Myometrial cell (primary cell): ENCODE measurements around the gene RABL6. TPM values are rescaled to one million over a fixed set of nuclear protein-coding genes. Genes with fewer than 3 reads are reported as not detected.

ENCODE experiments used
- total RNA-seq: library from RNA; depleted of rRNA; stranded (reverse); fragments of >200 nt; gene quantifications from 2 replicates; pipeline ENCODE4 v1.2.3, GENCODE V29; 2015

The RABL6 gene, protein sequence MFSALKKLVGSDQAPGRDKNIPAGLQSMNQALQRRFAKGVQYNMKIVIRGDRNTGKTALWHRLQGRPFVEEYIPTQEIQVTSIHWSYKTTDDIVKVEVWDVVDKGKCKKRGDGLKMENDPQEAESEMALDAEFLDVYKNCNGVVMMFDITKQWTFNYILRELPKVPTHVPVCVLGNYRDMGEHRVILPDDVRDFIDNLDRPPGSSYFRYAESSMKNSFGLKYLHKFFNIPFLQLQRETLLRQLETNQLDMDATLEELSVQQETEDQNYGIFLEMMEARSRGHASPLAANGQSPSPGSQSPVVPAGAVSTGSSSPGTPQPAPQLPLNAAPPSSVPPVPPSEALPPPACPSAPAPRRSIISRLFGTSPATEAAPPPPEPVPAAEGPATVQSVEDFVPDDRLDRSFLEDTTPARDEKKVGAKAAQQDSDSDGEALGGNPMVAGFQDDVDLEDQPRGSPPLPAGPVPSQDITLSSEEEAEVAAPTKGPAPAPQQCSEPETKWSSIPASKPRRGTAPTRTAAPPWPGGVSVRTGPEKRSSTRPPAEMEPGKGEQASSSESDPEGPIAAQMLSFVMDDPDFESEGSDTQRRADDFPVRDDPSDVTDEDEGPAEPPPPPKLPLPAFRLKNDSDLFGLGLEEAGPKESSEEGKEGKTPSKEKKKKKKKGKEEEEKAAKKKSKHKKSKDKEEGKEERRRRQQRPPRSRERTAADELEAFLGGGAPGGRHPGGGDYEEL
- 93.4 and 94.1 TPM in 2 replicates for total RNA-seq

DNA sequence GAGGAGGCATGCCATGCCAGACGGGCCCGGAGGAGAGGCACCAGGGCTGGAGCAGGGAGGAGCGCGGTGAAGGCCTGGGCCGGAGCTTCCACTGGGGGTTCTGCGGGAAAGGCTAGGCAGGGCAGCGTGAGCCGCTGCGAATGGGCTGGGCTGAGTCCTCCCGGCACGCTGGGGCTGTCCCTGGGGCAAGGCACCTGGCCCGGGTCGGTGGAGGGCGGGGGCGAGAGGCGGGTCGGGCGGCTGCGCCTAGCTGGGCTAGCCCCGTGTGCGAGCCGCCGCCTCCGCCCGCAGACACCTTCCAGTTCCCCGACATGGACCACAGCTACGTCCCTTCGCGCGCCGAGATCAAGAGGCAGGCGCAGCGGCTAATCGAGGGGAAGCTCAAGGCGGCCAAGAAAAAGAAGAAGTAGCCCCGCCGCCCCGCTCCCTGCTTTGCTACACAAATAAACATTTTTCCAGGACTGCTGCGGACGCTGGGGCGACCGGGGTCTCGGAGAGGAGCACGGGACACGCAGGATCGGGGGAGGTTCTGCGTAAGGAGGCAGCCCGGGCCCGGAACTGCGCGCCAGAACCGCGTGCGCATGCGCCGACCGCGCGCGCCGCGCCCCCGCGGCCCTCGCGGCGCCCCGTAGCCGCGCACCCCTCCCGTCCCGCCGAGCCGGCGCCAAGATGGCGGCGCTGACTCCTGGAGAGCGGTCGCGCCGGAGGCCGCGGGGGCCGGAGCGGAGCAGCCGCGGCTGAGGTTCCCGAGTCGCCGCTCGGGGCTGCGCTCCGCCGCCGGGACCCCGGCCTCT is at the start of gene RABL6:
RABL6 (plus strand) TSS at position 668 of the 794 bp plus-strand sequence. CDS start 249 bp downstream, outside the sequence.

DNA sequence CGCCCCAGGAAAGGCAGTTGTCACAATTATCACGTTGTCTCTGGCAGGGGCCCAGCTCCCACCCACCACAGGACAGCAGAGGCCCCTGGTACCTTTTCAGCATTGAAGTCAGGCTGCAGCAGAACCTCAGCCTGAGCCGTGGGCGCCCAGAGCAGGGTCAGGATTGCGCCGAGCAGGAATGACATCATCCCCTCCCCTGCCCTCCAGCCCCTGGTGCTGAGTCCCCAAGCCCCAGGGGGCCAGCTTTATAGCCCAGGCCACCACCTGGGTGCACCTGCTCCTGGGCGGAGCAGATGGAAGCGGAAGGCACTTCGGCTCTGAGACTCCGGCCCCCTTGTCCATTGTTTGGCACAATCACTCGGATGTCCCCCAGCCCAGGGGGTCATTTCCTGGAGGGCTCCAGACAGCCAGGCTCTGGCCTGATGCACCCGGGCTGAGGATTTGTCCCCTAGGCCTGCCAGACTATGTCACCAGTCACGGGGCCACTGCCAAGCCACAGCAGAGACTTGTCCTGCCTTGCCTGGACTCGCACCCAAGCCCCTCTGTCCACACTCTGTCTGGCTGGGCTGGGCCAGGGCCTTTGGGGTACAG is 43.4 kb upstream of the RABL6 start, which contains the start of gene LCN15:
LCN15 (minus strand) TSS at position 218 of the 591 bp plus-strand sequence; CDS start at position 188, 30 bp downstream.

DNA sequence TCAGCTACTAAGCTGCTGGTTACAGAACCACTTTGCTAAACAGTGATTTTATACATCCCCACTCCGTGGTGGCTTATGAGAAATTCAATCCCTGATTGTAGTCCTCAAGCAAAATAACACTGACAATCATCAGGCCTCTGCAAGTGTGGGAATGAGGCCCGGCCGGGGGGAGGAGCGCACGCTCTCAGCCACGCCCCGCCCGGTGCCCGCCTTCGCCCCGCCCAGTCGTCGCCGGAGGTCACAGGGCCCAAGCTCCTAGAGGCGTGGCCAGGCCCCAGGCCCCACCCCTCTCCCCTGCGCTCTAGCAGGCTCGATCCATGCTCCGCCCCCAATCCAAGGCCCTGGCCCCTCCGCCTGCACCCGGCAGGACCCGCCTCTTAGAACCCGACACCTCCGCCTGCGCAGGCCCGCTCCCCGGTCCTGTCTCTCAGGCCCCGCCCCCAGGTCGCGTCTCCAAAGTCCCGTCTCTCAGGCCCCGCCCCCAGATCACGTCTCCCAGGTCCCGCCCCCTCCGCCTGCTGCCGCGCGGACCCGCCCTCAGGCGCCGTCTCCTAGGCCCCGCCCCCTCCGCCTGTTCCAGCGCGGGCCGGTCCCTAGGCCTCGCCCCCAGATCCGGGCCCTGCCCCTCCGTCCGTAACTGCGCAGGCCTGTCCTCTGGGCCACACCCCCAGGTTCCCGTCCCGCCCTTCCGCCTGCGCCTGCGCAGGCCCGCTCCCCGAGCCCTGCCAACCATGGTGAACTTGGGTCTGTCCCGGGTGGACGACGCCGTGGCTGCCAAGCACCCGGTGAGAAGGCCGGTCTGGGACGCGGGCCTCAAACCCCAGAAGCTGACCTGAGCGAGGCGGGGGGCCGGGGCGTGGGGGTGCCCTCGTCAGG is 16.9 kb upstream of the RABL6 start, which contains the start of gene TMEM141:
TMEM141 (plus strand) TSS at position 705 of the 876 bp plus-strand sequence; CDS start at position 732, 27 bp downstream.

DNA sequence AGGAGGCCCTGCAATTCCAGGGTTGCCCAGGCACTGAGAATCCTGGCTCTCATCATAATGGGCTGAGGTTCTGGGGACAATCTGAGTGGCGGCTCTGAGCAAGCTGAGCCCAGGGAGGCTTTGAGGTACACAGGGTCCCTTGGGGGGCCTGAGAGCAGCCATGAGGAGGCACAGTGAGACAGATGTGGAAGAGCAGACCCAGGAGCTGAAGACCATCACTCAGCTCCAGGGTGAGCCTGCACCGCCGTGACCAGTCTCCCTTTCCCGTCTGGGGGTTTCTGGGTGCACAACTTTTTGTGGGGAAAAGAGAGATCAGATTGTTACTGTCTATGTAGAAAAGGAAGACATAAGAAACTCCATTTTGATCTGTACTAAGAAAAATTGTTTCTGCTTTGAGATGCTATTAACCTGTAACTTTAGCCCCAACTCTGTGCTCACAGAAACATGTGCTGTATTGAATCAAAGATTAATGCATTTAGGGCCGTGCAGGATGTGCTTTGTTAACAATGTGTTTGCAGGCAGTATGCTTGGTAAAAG is 11.4 kb upstream of the RABL6 start, which contains the start of gene CCDC183:
CCDC183 (plus strand) TSS at position 101 of the 537 bp plus-strand sequence; CDS start at position 161, 60 bp downstream.

GRCh38 chr9:136842380-136842948 is 34.7 kb downstream of the RABL6 start, which contains the start of gene AJM1:
AJM1 (plus strand) TSS chr9:136842478; CDS start chr9:136844415, 1,937 bp downstream.

DNA sequence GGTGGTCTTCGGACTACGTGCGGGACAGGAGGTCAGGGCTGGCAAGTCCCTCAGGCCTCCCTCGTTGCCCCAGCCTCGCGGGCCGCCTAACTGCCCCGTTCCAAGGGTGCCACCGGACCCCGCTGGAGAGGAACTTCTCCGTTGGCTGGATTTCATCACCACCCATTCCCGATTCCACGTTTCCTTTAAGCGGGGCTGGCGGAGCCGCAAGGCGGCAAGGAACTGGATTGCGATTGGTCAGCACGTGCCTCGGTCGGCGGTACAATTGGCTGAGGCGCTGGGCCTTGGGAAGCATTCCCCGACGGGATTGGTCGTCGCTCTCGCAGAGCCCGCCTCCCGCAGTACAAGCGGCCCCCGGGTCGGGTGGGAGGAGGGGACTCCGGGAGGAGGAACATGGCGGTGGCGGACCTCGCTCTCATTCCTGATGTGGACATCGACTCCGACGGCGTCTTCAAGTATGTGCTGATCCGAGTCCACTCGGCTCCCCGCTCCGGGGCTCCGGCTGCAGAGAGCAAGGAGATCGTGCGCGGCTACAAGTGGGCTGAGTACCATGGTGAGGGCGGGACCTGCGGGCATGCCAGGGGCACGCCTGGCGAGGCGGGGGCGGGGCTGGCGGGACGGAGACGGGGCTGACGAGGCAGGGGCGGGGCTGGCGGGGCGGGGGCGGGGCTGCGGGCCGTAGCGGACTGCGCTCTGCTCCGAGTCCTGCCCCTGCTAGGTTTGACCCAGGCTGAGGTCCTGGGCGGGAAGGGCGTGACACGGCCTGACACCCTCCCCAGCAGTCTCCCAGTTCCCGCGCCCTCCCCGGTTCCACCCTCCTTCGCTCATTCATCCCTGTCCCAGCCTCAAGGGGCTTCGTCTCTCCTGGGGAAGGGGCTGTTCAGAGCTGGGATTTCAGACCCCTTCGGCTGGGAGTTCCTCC is 41.6 kb downstream of the RABL6 start, which contains the start of gene PHPT1:
PHPT1 (plus strand) TSS at position 372 of the 922 bp plus-strand sequence; CDS start at position 394, 22 bp downstream.

DNA sequence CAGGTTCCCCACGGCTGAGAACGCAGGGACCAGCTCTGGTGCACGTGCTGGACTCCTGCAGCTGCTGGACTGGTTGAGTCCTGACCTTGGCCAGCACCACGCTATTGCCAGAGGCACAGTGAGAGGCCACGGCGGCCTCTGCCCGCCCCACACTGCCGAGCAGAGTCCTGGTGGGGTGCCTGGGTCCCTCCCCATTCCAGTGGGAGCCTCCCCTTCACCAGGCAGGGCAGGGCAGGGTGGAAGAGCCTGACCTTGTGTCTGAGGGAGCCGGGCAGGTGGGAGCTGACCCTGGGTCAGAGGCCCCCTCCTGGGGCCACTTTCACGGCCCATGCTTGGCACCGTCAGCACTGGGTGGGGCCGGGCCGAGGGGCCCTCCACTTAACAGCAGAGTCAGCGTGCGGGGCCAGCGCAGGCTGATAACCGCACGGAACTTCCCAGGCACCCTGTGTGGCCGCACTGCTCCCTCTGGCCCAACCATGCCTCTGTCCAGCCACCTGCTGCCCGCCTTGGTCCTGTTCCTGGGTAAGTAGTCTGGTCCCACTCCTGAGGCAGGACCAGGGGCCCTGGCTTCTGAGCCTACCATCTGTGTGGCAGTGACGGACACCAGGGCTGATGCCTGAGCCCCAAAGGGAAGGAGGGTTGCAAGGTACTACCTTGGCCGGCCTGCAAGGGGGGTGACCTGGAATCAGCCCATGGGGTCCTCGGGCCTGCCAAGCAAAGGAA is 44.4 kb downstream of the RABL6 start, which contains the start of gene MAMDC4:
MAMDC4 (plus strand) TSS at position 406 of the 723 bp plus-strand sequence; CDS start at position 477, 71 bp downstream.

DNA sequence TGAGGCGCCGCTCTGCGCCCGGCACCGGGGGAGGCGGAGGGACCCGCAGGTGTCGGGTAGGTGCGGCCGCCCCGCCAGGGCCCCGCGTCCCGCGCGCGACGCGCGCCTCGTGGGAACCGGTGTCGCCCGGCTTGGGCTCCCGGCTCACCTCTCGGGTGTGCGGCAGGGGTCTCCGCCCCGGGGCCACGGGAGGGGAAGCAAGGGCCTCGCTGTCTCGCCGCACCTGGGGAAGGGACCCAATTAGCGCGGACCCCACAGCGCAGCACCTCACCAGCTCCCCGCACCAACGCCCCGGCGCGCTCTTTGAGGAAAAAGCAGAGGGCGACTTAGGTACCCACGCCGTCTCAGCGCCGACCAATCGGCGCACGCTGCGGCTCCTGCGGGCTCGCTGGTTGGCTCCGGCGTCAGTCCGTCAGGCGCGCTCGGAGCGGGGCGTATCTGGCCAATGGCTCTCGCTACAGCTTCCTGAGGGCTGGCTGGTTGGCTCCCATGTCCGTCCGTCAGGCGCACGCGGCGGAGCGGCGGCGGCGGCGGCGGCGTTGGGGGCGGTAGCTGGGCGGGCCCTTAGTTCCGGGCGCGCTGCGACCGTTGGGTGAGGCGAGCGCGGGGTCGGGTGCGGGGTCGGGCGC is 78.3 kb downstream of the RABL6 start, which contains the start of gene TRAF2:
TRAF2 (plus strand) TSS at position 567 of the 629 bp plus-strand sequence. CDS start 12,225 bp downstream, outside the sequence.

Other genes with a start within 250 kb of the RABL6 start
- gene EGFL7, start 145.0 kb upstream of the RABL6 start, total RNA-seq: 18.7 and 19.3 TPM in 2 replicates
- 64.7 and 73.2 TPM in 2 replicates for gene AGPAT2, start 120.5 kb upstream of the RABL6 start, total RNA-seq
- gene DIPK1B, start 95.4 kb upstream of the RABL6 start, total RNA-seq: 0.86 TPM in 1 of 2 replicates, not detected in the other
- not detected in 2 replicates for gene LCN10, start 65.0 kb upstream of the RABL6 start, total RNA-seq
- gene LCN6, start 59.4 kb upstream of the RABL6 start, total RNA-seq: not detected in 2 replicates
- gene LCN8, start 49.7 kb upstream of the RABL6 start, total RNA-seq: not detected in 2 replicates
- gene LCN15, start 43.4 kb upstream of the RABL6 start, total RNA-seq: not detected in 2 replicates
- gene TMEM141, start 16.6 kb upstream of the RABL6 start, total RNA-seq: 84.2 and 107 TPM in 2 replicates
- gene CCDC183, start 11.6 kb upstream of the RABL6 start, total RNA-seq: under 0.01 TPM in 1 of 2 replicates, not detected in the other
- gene AJM1, start 34.5 kb downstream of the RABL6 start, total RNA-seq: 1.4 TPM in 1 of 2 replicates, not detected in the other
- gene PHPT1, start 41.5 kb downstream of the RABL6 start, total RNA-seq: 116 and 117 TPM in 2 replicates
- 0.71 and 1.4 TPM in 2 replicates for gene MAMDC4, start 44.4 kb downstream of the RABL6 start, total RNA-seq
- gene EDF1, start 58.4 kb downstream of the RABL6 start, total RNA-seq: 389 and 408 TPM in 2 replicates
- 10.3 and 13.5 TPM in 2 replicates for gene TRAF2, start 78.6 kb downstream of the RABL6 start, total RNA-seq
- gene FBXW5, start 136.8 kb downstream of the RABL6 start, total RNA-seq: 150 and 202 TPM in 2 replicates
- gene C8G, start 137.3 kb downstream of the RABL6 start, total RNA-seq: not detected in 2 replicates
- not detected in 2 replicates for gene LCN12, start 144.3 kb downstream of the RABL6 start, total RNA-seq
- 16.1 and 28.3 TPM in 2 replicates for gene PTGDS, start 169.6 kb downstream of the RABL6 start, total RNA-seq
- 0.29 and 0.35 TPM in 2 replicates for gene LCNL1, start 175.0 kb downstream of the RABL6 start, total RNA-seq
- 38.8 and 45.3 TPM in 2 replicates for gene PAXX, start 184.5 kb downstream of the RABL6 start, total RNA-seq
- gene CLIC3, start 188.6 kb downstream of the RABL6 start, total RNA-seq: 21.6 and 29.6 TPM in 2 replicates
- gene ABCA2, start 220.3 kb downstream of the RABL6 start, total RNA-seq: 12.8 and 52.2 TPM in 2 replicates
- gene FUT7, start 224.1 kb downstream of the RABL6 start, total RNA-seq: not detected in 2 replicates
- gene NPDC1, start 238.2 kb downstream of the RABL6 start, total RNA-seq: 24.2 and 27.3 TPM in 2 replicates
- gene ENTPD2, start 246.1 kb downstream of the RABL6 start, total RNA-seq: 0.58 TPM in 1 of 2 replicates, not detected in the other